SK-N-SH (cell line): ENCODE measurements around the gene ZBTB16. TPM values are rescaled to one million over a fixed set of nuclear protein-coding genes. Genes with fewer than 3 reads are reported as not detected.
"Not testable (repeated sequence)": the region's sequence is repeated elsewhere in the genome, so short reads cannot be mapped to it uniquely, and the experiment has no call there.

ENCODE experiments used
- CTCF ChIA-PET: fragments of 300-600, 350-600 bp; formaldehyde crosslinking; extraction: SDS; loops from one replicate; lab custom pipeline; 2021; lab: Yijun Ruan, JAX
- POLR2A ChIA-PET: fragments of 350-600 bp; sonication (Branson Sonifier 250); formaldehyde crosslinking; extraction: SDS; loops from one replicate; lab custom pipeline; 2020; ENCODE audit warnings: antibody characterized with exemption, inconsistent platforms; lab: Yijun Ruan, JAX
- DNase-seq: peaks from one replicate; pipeline ENCODE4 v3.0.0; 2012
- H2AFZ ChIP-seq: fragments of 200-600 bp; sonication (generic); 2 replicates; pipeline ENCODE4 v1.8.1; 2016; ENCODE audit warnings: antibody characterized with exemption, mild to moderate bottlenecking, low read depth
- H3F3A ChIP-seq: fragments of 200-600 bp; sonication (generic); replicated peaks from 2 replicates; pipeline ENCODE3; 2016; ENCODE audit warnings: antibody characterized with exemption, mild to moderate bottlenecking; ENCODE audit not compliant: insufficient read depth
- H3K27ac ChIP-seq, 2 experiments: fragments of 200-500 bp in 1 of 2; fragments of 200-600 bp in 1 of 2; sonication (Bioruptor generic) in 1 of 2; sonication (generic), shearing (Covaris generic) in 1 of 2; 2 replicates each; pipeline versions ENCODE4 v1.5.1 to v1.6.1; 2014 to 2016; ENCODE audit warnings: low read depth in 2 of 2, inconsistent platforms in 1 of 2, low read length in 1 of 2, mild to moderate bottlenecking in 1 of 2, mixed read lengths in 1 of 2
- H3K27me3 ChIP-seq: fragments of 200-600 bp; sonication (generic), shearing (Covaris generic); 2 replicates; pipeline ENCODE4 v1.6.1; 2016; ENCODE audit warnings: mixed run types; ENCODE audit not compliant: insufficient read depth
- H3K36me3 ChIP-seq, 2 experiments: fragments of 200-500 bp in 1 of 2; fragments of 200-600 bp in 1 of 2; sonication (Bioruptor generic) in 1 of 2; sonication (generic) in 1 of 2; replicated peaks in 1 of 2; 2 replicates each; pipeline versions ENCODE3 to v1.5.1; 2014 to 2016; ENCODE audit warnings: low read length in 1 of 2, mild to moderate bottlenecking in 1 of 2; ENCODE audit not compliant: insufficient read depth in 2 of 2, control insufficient read depth in 1 of 2
- H3K4me1 ChIP-seq, 2 experiments: fragments of 200-500 bp in 1 of 2; fragments of 200-600 bp in 1 of 2; sonication (Bioruptor generic) in 1 of 2; sonication (generic), shearing (Covaris generic) in 1 of 2; 2 replicates each; pipeline versions ENCODE4 v1.5.1 to v1.6.1; 2014 to 2016; ENCODE audit warnings: low read depth in 1 of 2, low read length in 1 of 2, mixed run types in 1 of 2; ENCODE audit not compliant: insufficient read depth in 2 of 2, control insufficient read depth in 1 of 2
- H3K4me2 ChIP-seq: fragments of 200-600 bp; sonication (generic), shearing (Covaris generic); 2 replicates; pipeline ENCODE4 v1.6.1; 2017; ENCODE audit warnings: mixed run types
- H3K4me3 ChIP-seq, 2 experiments: fragments of 200-500 bp in 1 of 2; fragments of 200-600 bp in 1 of 2; sonication (Bioruptor generic) in 1 of 2; sonication (generic), shearing (Covaris generic) in 1 of 2; 2 replicates each; pipeline versions ENCODE4 v1.5.1 to v1.8.1; 2014 to 2016; ENCODE audit warnings: low read depth in 2 of 2, inconsistent platforms in 1 of 2, low read length in 1 of 2, mild to moderate bottlenecking in 1 of 2, mixed read lengths in 1 of 2, moderate library complexity in 1 of 2
- H3K79me2 ChIP-seq: fragments of 200-600 bp; sonication (generic); 2 replicates; pipeline ENCODE4 v1.8.1; 2017; ENCODE audit warnings: mild to moderate bottlenecking; ENCODE audit not compliant: insufficient read depth
- H3K9ac ChIP-seq: fragments of 200-600 bp; sonication (generic); 2 replicates; pipeline ENCODE4 v1.6.1; 2017; ENCODE audit warnings: mixed run types
- H3K9me2 ChIP-seq: fragments of 200-600 bp; sonication (generic); 2 replicates; pipeline ENCODE4 v1.6.1; 2017; ENCODE audit warnings: mixed run types
- H3K9me3 ChIP-seq: fragments of 200-600 bp; sonication (generic); 2 replicates; pipeline ENCODE4 v1.6.1; 2017; ENCODE audit warnings: mixed run types, mild to moderate bottlenecking, moderate library complexity
- H4K20me1 ChIP-seq: fragments of 200-600 bp; sonication (generic); 2 replicates; pipeline ENCODE4 v1.6.1; 2017; ENCODE audit warnings: mild to moderate bottlenecking, mixed run types; ENCODE audit not compliant: insufficient read depth
- CHD2 ChIP-seq: fragments of 150-350 bp; IDR thresholded peaks from 2 replicates; pipeline ENCODE4 v1.6.1; 2018; ENCODE audit warnings: low read length; ENCODE audit not compliant: partially characterized antibody
- EZH2phosphoT487 ChIP-seq: fragments of 200-600 bp; sonication (generic); IDR thresholded peaks from 2 replicates; pipeline ENCODE4 v1.6.1; 2017; ENCODE audit warnings: low read depth, mixed run types, mild to moderate bottlenecking, antibody characterized with exemption, moderate library complexity, borderline replicate concordance
- POLR2AphosphoS5 ChIP-seq: IDR thresholded peaks from 2 replicates; pipeline ENCODE4 v1.6.1; 2012; ENCODE audit warnings: low read depth, low read length
- RFX5 ChIP-seq: IDR thresholded peaks from 2 replicates; pipeline ENCODE4 v1.6.1; 2012; ENCODE audit warnings: mild to moderate bottlenecking, improper control_type of control experiment, low read length
- SIN3A ChIP-seq: IDR thresholded peaks from 2 replicates; pipeline ENCODE4 v1.6.1; 2012; ENCODE audit warnings: low read depth, mild to moderate bottlenecking, low read length, moderate library complexity, borderline replicate concordance
- SMC3 ChIP-seq: IDR thresholded peaks from 2 replicates; pipeline ENCODE4 v1.6.1; 2012; ENCODE audit warnings: low read depth, low read length, improper control_type of control experiment
- TAF1 ChIP-seq: IDR thresholded peaks from 2 replicates; pipeline ENCODE4 v1.6.1; 2012; ENCODE audit warnings: low read depth, mild to moderate bottlenecking, low read length, moderate library complexity, borderline replicate concordance
- TEAD4 ChIP-seq: IDR thresholded peaks from 2 replicates; pipeline ENCODE4 v1.4.0; 2012; ENCODE audit warnings: mild to moderate bottlenecking, borderline replicate concordance; ENCODE audit not compliant: insufficient read depth
- USF2 ChIP-seq: fragments of 150-350 bp; IDR thresholded peaks from 2 replicates; pipeline ENCODE4 v1.6.1; 2017; ENCODE audit warnings: antibody characterized with exemption, low read length, low read depth, borderline replicate concordance
- WGBS: methylation state at CpG from one replicate; pipeline ENCODE4 v1.1.6; 2017; ENCODE audit warnings: low lambda C conversion rate; 5-methylcytosine and 5-hydroxymethylcytosine counted together
- polyA plus RNA-seq, 3 experiments: library from polyadenylated mRNA; depleted of rRNA; stranded (reverse); fragments of >200 nt; gene quantifications; 2 replicates each; pipeline ENCODE4 v1.2.3, GENCODE V29; 2012
- TF ChIP-seq, protein P1 (sequence below): IDR thresholded peaks from 2 replicates; pipeline ENCODE4 v1.4.0; 2012; ENCODE audit warnings: low read depth, borderline replicate concordance

Gene ZBTB16
- polyA plus RNA-seq, 1 of the 3 experiments (the other 2 are of a cell fraction), result not detected

- TF ChIP-seq TAF1 (no peak), POLR2AphosphoS5 (no peak), CHD2 (no peak), SIN3A (no peak), USF2 (no peak), TEAD4 (no peak), RFX5 (no peak), SMC3 (no peak), EZH2phosphoT487 (no peak)
- TF ChIP-seq, protein P1, sequence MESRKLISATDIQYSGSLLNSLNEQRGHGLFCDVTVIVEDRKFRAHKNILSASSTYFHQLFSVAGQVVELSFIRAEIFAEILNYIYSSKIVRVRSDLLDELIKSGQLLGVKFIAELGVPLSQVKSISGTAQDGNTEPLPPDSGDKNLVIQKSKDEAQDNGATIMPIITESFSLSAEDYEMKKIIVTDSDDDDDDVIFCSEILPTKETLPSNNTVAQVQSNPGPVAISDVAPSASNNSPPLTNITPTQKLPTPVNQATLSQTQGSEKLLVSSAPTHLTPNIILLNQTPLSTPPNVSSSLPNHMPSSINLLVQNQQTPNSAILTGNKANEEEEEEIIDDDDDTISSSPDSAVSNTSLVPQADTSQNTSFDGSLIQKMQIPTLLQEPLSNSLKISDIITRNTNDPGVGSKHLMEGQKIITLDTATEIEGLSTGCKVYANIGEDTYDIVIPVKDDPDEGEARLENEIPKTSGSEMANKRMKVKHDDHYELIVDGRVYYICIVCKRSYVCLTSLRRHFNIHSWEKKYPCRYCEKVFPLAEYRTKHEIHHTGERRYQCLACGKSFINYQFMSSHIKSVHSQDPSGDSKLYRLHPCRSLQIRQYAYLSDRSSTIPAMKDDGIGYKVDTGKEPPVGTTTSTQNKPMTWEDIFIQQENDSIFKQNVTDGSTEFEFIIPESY, result no peak
Measured at GRCh38 chr11:114049050-114049449, 10.5 kb upstream of the ZBTB16 start.

DNA sequence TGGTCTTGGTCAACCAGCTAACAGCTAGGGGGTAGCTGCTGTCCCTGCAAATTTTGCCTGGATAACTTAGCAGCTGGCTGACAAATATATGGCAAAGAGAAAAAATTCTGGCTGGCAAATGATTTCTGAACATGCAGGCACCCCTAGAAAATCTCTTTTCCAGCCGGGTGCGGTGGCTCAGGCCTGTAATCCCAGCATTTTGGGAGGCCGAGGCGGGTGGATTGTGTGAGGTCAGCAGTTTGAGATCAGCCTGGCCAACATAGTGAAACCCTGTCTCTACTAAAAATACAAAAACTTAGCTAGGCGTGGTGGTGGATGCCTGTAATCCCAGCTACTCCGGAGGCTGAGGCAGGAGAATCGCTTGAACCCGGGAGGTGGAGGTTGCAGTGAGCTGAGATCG is 9.7 kb upstream of the ZBTB16 start:
- H3K4me3 ChIP-seq, H3F3A ChIP-seq, H3K27ac ChIP-seq, H3K36me3 ChIP-seq, H3K27me3 ChIP-seq, H3K79me2 ChIP-seq, H3K4me2 ChIP-seq, H3K9ac ChIP-seq, H2AFZ ChIP-seq, H3K4me1 ChIP-seq, H3K9me2 ChIP-seq, DNase-seq, POLR2A ChIA-PET, H3K9me3 ChIP-seq, H4K20me1 ChIP-seq: not testable (repeated sequence)
- WGBS, result 69% methylated on average over 9 of the region's 9 CpGs
- CTCF ChIA-PET, result interaction anchor here (0.7 to 14.1 kb wide), 3 partner anchors 207 to 304 kb away, joined by 3 to 112 read pairs (median 4); no protein-coding TSS in a partner anchor

More at GRCh38 chr11:114049050-114049449, 10.5 kb upstream of the ZBTB16 start:
- CTCF ChIA-PET, result interaction anchor here (1.0 to 14.1 kb wide), 4 partner anchors 13 to 214 kb away, joined by 3 to 112 read pairs (median 11); no protein-coding TSS in a partner anchor
- Histone ChIP-seq H3K4me3 (no peak overlapping the region), H3K9me3 (no peaks in the 10 kb centered on the region), H3K4me2 (no peak overlapping the region), H3K9me2 (no peaks in the 10 kb centered on the region), H3K27ac (no peak overlapping the region), H3K27me3 (peaks cover 10% of the 10 kb centered on the region; the same call in 1 of the 2 replicates), H3K9ac (no peak overlapping the region), H3K4me1 (no peaks in the 10 kb centered on the region), H3K79me2 (no peaks in the 10 kb centered on the region), H3F3A (no peaks in the 10 kb centered on the region), H2AFZ (no peak overlapping the region), H4K20me1 (no peaks in the 10 kb centered on the region), H3K36me3 (no peaks in the 10 kb centered on the region)
- no peak for DNase-seq
- POLR2A ChIA-PET, result no interaction called here
- 34% methylated on average over 2 of the region's 2 CpGs for WGBS
